D341Med (cell line): ENCODE measurements around the gene NEU1.
"Not testable (repeated sequence)": the region's sequence is repeated elsewhere in the genome, so short reads cannot be mapped to it uniquely, and the experiment has no call there.

Source experiments
- DNase-seq: peaks from one replicate; pipeline ENCODE4 v3.0.0; 2012; ENCODE audit warnings: low spot score

Gene NEU1

DNA sequence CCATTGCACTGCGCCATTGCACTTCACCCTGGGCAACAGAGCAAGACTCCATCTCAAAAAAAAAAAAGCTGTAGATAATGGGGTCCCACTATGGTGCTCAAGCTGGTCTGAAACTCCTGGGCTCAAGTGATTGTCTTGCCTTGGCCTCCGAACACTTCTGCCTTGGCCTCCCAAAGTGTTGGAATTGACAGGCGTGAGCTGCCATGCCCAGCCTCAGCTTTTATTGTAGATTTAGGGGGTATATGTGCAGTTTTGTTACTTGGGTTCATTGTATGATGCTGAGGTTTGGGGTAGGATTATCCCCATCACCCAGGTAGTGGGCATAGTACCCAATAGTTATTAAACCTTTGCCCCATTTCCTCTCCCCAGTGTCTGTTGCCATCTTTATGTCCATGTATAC lies 23.7 kb downstream of the NEU1 start:
- DNase-seq = no peak

DNA sequence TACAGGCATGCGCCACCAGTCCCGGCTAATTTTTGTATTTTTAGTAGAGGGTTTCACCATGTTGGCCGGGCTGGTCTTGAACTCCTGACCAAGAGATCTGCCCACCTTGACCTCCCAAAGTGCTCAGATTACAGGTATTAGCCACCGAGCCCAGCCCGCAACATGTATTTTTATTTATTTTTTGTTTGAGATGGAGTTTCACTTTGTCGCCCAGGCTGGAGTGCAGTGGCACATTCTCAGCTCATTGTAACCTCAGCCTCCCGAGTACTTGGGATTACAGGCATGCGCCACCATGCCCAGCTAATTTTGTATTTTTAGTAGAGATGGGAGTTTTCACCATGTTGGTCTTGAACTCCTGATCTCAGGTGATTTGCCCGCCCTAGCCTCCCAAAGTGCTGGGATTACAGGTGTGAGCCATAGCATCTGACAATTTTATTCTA lies 24.5 kb downstream of the NEU1 start:
- DNase-seq = not testable (repeated sequence)

DNA sequence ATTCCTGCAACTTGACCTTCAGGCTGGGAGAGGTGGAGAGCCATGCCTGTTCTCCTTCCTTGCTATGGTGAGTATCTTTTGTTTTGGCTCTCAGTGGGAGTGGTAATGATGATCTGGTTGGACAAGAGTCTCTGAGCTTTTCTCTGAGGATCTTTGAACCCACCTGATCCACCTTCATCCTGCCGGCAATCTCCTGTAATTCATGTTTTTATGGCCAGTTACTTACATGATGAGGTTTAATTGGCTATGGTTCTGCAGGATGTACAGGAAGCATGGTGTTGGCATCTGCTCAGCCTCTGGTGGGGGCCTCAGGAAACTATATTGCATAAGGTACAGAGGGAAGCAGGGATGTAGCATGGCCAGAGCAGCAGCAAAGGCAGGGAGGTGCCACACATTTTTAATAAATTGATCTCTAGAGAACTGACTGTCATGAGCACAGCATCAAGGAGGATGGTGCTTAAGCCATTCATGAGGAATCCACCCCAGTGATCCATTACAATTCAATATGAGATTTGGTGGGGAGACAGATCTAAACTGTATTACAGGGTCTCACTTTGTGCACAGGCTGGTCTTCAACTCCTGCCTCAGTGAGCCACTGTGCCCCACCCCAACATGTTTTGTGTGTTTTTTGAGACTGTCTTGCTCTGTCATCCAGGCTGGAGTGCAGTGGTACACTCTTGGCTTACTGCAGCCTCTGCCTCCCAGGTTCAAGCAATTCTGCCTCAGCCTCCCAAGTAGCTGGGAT lies 25.1 kb downstream of the NEU1 start:
- DNase-seq = no peak

DNA sequence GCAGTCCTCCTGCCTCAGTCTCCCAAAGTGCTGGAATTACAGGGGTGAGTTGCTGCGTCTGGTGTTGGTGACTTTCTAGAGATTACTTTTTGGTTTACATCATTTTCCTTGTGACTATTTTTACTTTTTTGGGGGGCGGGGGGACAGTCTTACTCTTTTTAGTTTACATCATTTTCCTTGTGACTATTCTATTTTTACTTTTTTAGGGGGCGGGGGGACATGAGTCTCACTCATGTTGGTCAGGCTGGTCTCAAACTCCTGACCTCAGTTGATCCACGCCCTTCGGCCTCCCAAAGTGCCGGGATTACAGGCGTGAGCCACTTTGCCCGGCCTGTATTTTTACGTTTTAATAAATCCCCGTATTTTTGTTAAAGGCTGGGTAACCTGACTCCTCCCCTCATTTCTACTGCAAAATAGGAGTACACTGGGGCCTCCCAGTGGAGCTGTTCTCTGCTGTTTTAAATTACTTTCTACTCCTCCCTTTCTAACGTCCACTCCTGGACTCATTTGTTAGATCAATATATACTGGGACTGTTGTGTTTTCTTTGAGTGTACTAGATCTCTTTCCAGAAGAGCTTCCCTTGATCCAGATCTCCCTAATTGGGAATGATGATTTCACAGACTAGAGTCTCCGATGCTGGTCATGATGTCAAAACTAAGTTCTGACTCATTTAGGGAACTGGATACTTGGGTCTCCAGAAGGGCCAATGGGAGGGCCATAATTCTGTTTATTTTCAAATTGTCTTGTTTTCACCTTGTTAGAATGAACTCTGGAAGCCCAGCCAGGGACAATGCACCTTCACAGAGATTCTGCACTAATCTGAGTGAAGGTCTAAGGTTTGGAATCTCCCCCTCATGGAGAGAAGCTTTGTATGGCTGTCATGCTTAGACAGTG lies 25.9 kb downstream of the NEU1 start:
- no peak for DNase-seq

DNA sequence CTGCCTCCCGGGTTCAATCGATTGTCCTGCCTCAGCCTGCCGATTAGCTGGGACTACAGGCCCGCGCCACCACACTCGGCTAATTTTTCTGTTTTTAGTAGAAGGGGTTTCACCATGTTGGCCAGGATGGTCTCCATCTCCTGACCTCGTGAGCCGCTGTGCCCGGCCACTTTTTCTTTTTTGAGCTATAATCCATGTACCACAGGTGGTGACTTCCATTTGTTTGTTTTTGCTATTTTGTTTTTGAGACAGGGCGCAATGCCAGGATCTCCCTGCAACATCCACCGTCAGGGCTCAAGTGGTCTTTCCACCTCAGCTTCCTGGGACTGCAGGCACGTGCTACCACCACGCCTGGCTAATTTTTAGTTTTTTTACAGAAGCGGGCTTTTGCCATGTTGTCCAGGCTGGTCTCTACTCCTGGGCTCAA lies 26.6 kb downstream of the NEU1 start:
- DNase-seq = no peak

DNA sequence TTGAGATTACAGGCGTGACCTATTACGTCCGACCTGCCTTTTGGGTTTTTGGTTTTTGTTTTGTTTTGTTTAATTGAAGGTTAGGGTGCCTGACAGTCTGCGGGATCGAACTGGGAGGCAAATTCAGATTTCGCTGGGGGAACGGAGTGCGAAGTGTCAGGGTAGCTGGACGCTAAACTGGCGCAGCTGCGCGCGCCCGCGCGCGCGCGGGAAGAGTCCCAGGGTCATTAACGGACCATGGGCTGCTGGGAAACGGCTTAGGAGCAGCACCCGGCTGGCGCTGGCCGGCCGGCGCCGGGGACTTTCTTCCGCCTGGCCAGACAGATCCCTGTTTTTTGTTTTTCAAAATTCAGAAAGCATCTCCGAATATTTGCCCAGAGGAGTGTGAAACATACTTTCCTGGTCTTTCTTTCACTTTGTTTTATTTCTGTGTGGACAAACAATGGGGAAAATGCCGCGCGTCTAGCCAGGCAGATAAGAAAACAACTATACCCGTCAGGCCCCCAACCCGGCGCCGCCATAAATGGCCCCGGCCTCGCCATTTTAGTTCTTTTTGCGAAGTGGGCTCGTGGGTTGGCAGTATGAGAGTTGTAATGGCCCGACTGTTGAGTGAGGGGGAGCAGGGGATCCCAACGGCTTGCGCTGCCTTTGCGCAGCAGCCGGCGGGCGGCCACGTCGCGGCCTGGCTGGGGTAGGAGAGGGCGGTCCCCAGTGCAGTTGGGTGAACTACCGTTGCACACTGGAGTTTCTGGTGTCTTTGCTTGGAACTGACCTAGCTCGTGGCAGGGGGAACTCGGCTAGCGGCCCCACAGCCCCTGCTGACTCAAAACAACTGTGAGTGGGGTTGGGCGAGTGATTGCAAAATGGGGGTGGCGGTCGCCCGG lies 28.0 kb downstream of the NEU1 start:
- peak; percentile 93 for DNase-seq

DNA sequence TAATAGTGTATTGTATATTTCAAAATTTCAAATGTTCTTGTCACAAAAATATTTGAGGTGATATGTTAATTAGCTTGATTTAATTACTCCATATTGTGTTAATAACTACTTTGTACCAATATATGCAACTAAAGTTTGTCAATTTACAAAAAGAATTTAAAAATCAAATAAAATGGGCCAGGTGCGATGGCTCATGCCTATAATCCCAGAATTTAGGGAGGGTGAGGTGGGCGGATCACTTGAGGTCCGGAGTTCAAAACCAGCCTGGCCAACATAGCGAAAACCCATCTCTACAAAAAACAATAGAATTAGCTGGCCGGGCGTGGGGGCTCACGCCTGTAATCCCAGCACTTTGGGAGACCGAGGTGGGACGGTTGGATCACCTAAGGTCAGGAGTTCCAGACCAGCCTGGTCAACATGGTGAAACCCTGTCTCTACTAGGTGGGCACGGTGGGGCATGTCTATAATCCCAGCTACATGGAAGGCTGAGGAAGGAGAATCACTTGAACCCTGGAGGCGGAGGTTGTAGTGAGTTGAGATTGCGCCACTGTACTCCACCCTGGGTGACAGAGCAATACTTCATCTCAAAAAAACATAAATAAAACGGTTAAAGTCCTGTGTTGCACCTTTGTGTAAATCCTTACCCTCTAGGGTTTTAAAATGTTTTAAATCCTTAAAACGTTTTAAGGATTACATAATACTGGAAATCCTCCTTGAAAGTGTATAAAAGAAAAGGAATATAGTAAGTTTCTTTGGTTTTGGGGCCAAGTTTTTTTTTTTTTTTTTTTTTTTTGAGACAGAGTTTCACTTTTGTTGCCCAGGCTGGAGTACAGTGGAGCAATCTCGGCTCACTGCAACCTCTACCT lies 31.0 kb downstream of the NEU1 start:
- DNase-seq = no peak

DNA sequence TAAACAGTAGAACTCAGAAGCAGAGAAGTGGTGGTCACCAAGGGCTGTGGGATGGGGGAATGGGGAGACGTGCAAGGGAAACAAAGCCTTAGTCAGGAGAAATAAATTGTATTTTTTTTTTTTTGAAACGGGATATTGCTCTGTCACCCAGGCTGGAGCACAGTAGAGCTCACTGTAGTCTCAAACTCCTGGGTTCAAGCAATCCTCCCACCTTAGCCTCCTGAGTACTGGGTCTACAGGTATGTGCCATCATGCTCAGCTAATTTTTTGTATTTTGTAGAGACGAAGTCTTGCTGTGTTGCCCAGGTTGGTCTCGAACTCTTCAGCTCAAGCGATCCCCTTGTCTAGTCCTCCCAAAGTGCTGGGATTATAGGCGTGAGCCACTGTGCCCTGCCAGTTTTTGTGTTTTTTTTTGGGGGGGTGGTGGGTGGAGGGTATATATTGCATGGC lies 31.7 kb downstream of the NEU1 start:
- no peak for DNase-seq

DNA sequence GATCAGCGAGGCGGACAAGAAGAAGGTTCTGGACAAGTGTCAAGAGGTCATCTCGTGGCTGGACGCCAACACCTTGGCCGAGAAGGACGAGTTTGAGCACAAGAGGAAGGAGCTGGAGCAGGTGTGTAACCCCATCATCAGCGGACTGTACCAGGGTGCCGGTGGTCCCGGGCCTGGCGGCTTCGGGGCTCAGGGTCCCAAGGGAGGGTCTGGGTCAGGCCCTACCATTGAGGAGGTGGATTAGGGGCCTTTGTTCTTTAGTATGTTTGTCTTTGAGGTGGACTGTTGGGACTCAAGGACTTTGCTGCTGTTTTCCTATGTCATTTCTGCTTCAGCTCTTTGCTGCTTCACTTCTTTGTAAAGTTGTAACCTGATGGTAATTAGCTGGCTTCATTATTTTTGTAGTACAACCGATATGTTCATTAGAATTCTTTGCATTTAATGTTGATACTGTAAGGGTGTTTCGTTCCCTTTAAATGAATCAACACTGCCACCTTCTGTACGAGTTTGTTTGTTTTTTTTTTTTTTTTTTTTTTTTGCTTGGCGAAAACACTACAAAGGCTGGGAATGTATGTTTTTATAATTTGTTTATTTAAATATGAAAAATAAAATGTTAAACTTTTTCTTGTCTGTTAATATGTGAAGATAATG lies 32.9 kb downstream of the NEU1 start:
- no peak for DNase-seq

DNA sequence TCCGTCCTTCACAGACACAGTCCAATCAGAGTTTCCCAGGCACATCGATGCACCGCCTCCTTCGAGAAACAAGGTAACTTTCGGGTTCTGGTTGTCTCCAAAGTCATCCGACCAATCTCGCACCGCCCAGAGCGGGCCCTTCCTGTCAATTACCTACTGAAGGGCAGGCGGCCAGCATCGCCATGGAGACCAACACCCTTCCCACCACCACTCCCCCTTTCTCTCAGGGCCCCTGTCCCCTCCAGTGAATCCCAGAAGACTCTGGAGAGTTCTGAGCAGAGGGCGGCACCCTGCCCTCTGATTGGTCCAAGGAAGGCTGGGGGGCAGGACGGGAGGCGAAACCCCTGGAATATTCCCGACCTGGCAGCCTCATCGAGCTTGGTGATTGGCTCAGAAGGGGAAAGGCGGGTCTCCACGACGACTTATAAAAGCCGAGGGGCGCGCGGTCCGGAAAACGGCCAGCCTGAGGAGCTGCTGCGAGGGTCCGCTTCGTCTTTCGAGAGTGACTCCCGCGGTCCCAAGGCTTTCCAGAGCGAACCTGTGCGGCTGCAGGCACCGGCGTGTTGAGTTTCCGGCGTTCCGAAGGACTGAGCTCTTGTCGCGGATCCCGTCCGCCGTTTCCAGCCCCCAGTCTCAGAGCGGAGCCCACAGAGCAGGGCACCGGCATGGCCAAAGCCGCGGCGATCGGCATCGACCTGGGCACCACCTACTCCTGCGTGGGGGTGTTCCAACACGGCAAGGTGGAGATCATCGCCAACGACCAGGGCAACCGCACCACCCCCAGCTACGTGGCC lies 35.1 kb downstream of the NEU1 start, which contains the start of gene HSPA1B:
TSS of gene HSPA1B (plus strand) at position 453 of the 794 bp plus-strand sequence. CDS start at position 666, 213 bp downstream.
- peak; percentile 92 for DNase-seq

DNA sequence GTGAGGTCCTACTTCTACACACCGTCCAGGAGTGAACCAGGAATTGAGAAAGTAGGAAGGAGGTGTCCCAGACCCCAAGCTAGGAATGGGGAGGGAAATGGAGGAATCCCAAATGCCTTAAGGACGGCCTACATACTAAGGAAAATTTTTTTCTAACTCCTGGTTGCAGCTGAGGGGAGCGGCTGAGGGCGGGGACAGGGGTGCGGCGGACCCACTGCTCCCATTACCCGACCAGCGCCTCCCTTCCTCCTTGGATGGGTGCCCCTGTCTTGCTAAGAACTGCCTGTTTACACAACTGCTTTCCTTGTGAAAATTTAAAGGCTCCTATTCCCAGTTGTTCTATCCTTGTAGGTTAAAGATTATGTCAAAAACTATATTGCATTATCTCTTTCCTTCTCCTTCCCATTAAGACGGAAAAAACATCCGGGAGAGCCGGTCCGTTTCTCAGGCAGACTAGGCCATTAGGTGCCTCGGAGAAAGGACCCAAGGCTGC lies 35.8 kb downstream of the NEU1 start:
- DNase-seq = peak; percentile 82

DNA sequence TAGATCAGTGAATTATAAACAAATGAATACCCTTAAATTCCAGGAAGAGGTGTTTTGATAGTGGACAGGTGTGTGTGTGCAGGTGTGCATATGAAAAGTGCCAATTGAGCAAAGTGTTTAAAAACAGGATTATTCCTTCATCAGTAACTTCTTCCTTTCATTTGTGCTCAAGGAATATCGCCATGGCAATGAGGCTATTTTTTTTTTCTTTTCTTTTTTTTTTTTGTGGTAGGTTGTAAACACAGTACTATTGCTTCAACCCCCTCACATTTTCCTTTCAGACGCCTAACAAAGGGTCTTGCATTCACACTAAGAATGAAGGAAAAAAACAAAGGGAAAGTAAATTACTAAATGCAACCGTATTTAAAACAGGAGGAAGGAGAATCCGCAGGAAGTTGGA lies 37.1 kb downstream of the NEU1 start:
- no peak for DNase-seq

DNA sequence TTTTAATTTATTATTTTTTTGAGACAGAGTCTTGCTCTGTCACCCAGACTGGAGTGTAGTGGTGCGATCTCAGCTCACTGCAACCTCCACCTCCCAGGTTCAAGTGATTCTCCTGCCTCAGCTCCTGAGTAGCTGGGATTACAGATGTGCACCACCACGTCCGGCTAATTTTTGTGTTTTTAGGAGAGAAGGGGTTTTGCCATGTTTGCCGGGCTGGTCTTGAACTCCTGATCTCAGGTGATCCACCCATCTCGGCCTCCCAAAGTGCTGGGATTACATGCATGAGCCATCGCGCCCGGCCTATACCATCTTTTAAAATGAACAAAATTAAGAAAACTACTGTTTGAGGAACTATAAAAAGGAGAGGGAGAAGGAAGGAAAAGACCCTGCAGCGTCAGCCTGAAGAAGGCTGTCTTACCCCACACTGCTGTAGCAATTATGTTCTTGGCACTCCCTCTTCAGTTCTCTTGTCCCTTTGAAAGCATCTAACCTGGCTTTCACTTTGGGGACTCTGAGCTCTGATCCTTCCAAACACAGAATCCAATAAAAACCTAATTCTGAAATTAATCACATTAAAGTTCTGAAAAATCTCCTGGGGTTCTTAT lies 38.9 kb downstream of the NEU1 start:
- DNase-seq = not testable (repeated sequence)

DNA sequence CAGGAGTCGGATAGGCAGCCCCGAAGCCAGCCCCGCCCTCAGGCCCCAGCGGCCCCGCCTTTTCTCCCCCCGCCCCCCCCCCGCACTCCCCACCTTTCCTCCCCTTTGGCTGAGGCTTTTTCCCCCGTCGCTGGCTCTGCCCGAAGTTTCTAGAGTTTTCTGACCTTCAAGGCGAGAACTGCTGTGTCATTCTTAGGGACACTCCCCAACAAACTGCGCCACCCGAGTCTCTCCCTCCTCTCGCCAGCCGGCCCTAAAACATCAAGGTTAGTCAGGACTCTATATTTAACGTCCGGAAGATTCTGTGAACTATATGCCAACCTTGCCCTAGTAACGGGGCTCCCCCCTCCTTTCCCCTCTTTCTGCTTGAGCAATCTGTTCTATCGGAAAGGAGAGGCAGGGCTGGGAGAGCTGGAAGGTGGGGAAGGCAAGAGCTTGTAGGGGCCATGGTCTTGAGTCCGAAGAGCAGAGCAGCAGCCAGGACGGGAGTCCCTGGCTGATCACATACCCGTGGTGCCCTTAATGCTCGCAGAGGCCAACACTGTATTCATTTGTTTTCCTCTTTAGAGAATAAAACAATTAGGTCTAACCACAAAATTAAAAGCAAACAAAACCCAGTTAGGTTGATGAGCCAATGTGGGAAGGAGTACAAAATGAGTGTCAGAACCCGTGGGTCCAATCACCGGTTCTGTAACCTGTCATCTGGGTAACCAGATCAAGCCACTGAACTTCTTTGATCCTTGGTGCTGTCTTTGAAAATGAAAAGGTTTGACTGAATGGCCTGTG lies 40.4 kb downstream of the NEU1 start:
- DNase-seq = peak; percentile 71

DNA sequence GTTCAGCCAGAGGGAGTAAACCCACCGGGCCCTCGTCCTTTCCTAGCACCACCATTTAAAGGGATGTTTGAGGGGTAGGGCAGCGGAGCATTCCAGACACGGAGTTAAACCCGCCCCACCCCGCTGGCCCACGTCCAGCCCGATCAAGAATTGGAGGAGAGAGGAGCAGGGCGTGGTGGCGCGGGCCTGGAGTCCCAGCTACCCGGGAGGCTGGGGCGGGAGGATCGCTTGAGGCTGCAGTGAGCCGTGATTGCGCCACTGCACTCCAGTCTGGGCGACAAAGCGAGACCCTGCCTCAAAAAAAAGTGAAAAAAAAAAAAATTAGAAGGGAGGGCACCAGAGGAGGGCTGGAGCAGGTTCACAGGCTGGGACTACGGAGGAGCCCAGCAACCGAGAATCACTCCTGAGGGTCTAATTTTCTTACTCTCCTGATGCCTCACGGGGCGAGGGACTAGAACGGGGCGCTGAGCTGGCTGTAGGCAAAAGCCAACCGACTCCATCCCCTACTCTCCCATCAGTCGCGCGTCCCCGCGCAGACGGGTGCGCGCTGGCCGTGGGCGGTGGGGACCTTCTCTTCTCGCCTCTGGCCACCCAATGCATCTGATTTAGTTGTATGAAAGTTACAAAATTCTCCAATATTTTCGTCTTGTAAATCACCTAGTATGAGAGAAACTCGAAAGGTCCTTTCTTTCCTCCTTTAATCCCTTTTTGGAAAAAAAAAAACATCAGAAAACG lies 41.2 kb downstream of the NEU1 start:
- DNase-seq = peak; percentile 61

DNA sequence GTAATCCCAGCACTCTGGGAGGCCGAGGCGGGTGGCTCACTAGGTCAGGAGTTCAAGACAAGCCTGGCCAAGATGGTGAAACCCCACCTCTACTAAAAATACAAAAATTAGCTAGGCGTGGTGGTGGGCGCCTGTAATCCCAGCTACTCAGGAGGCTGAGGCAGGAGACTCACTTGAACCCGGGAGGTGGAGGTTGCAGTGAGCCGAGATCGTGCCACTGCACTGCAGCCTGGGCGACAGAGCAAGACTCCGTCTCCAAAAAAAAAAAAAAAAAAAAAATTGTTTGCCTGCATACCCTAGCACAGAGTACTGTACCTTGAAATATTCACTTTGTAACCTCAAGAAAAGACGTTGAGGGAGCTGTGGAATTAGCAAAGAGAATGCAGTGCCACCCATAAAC lies 42.2 kb downstream of the NEU1 start:
- not testable (repeated sequence) for DNase-seq

DNA sequence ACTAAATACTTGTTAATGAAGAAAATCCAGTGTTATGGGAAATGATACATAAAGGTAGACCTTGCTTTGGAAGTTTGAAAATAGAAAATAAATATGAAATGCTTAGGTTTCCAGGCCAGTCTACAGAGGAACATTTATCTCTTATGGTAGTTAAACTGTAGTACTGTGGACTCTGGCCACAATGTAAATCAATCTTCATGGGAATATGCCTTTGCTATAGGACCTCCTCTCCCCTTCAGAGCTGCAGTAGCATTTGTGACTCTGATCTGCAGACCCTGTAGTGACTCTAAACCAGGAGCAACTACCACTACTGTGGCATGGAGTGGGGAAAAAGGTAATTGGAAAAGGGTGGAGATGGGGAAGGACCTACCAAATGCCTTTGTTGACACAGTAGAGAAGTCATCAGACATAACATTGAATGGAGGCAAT lies 42.7 kb downstream of the NEU1 start:
- DNase-seq = no peak
